Esophagus muscularis mucosa (tissue), 4 donors: Measurements from ENCODE around the gene SEC22A. TPM values are rescaled to one million over a fixed set of nuclear protein-coding genes. Genes with fewer than 3 reads are reported as not detected.

Experiments
- DNase-seq: peaks from one replicate; pipeline ENCODE4 v3.0.0-alpha.2; 2017; ENCODE audit errors: extremely low spot score
- H3K27ac ChIP-seq, 4 donors: fragments of 200-600 bp; sonication (generic); replicated peaks in 1 of 4; 1 replicate in 3 of 4; 2 replicates in 1 of 4; pipeline ENCODE4 v1.5.1; 2016 to 2019; ENCODE audit warnings: mild to moderate bottlenecking in 1 of 4
- H3K27me3 ChIP-seq, 4 donors: fragments of 200-600 bp; sonication (generic); one replicate each; pipeline versions ENCODE4 v1.5.1 to v1.6.0; 2016 to 2019
- H3K36me3 ChIP-seq, 4 donors: fragments of 200-600 bp; sonication (generic); one replicate each; pipeline ENCODE4 v1.5.1; 2016 to 2019
- H3K4me1 ChIP-seq, 4 donors: fragments of 200-600 bp; sonication (generic); one replicate each; pipeline ENCODE4 v1.5.1; 2016 to 2019
- H3K4me3 ChIP-seq, 4 donors: fragments of 200-600 bp; sonication (generic); 1 replicate in 2 of 4; 2 replicates in 2 of 4; pipeline ENCODE4 v1.5.1; 2016 to 2019; ENCODE audit warnings: mild to moderate bottlenecking in 4 of 4, moderate library complexity in 1 of 4
- H3K9me3 ChIP-seq, 4 donors: fragments of 200-600 bp; sonication (generic); 1 replicate in 3 of 4; 2 replicates in 1 of 4; pipeline ENCODE4 v1.5.1; 2016 to 2019
- EP300 ChIP-seq: sonication (generic); formaldehyde crosslinking; IDR thresholded peaks from one replicate; pipeline ENCODE4 v1.6.1; 2017; ENCODE audit warnings: antibody characterized with exemption
- POLR2A ChIP-seq: fragments of 450-650 bp; IDR thresholded peaks from one replicate; pipeline ENCODE4 v1.6.1; 2017; ENCODE audit warnings: antibody characterized with exemption, moderate library complexity, mild to moderate bottlenecking, low read depth
- POLR2AphosphoS5 ChIP-seq, 2 donors: sonication (generic); formaldehyde crosslinking; IDR thresholded peaks; one replicate each; pipeline ENCODE4 v1.6.1; 2017; ENCODE audit warnings: antibody characterized with exemption in 2 of 2
- WGBS: methylation state at CpG from one replicate; pipeline ENCODE4 v1.1.5; 2018; 5-methylcytosine and 5-hydroxymethylcytosine counted together
- intact Hi-C: fragments of 100-400 bp; cut with DNase I; formaldehyde crosslinking; loops from one replicate; pipeline ENCODE4 v1.15.1; 2023
- total RNA-seq, 4 donors: library from RNA; depleted of rRNA; stranded (reverse); fragments of >200 nt; gene quantifications; one replicate each; pipeline versions ENCODE4 v1.1.0 to v1.2.1, GENCODE V29; 2016
- TF ChIP-seq, protein P1 (sequence below), 3 experiments: fragments of 200-600 bp in 2 of 3; fragments of 450-650 bp in 1 of 3; sonication (generic) in 2 of 3; IDR thresholded peaks; one replicate each; pipeline ENCODE4 v1.5.1; 2017 to 2019; ENCODE audit warnings: antibody characterized with exemption in 3 of 3, mild to moderate bottlenecking in 2 of 3, moderate library complexity in 1 of 3

SEC22A gene
- total RNA-seq, 4 donors from 2014 or later, result 12.0 to 29.9 (median 20.0) TPM

DNA sequence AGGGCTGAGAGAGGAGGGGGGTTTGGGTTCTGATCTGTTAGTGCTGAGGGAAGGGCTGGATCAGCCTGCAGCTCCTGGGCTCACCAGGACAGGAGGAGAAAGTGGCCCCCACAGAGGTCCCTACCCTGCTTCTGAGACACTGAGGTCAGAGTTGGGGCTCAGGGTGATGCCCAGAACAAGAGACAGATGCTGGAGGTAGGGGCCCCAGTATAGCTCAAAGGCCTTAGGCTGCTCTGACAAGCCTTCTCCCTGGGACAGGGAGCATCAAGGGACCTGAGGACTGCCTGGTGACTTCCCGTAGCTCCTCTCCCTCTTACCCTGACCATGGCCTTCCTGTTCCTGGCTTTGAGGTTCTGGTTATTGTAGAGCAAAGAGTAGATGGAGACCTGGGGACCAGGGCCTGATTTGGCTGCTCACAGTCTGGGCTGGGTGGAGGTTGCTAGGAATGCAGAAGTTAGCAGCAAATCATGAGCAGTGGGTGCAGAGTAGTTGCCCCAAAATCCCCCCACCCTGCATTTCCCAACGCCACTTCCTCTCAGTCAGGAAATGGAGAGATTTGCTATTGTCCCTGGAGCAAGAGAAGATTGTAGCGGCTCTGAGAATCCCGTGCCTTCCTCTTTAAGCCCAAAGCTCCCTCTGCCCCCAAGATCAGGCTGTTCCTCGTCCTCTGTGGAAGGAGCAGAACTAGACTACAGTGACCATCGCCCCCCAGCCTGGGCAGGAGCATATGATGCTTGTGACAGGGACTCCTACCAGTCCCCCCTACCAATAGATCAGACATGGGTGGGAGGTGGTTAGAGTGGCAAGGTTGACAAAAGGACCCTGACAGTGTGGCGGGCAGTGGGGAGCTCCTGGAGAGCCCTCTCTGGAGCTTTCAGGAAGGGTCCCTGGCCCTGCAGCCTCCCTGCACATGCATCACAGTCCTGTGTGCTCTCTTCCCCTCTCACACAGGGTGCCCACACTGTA lies 47.4 kb upstream of the SEC22A start:
- H3K27me3 ChIP-seq, result no peaks in the 10 kb centered on the region
- no peak overlapping the region for H3K4me3 ChIP-seq
- no peaks in the 10 kb centered on the region for H3K9me3 ChIP-seq
- intact Hi-C loops, result no loop called here
- no peak overlapping the region for H3K27ac ChIP-seq
- TF ChIP-seq, protein P1, sequence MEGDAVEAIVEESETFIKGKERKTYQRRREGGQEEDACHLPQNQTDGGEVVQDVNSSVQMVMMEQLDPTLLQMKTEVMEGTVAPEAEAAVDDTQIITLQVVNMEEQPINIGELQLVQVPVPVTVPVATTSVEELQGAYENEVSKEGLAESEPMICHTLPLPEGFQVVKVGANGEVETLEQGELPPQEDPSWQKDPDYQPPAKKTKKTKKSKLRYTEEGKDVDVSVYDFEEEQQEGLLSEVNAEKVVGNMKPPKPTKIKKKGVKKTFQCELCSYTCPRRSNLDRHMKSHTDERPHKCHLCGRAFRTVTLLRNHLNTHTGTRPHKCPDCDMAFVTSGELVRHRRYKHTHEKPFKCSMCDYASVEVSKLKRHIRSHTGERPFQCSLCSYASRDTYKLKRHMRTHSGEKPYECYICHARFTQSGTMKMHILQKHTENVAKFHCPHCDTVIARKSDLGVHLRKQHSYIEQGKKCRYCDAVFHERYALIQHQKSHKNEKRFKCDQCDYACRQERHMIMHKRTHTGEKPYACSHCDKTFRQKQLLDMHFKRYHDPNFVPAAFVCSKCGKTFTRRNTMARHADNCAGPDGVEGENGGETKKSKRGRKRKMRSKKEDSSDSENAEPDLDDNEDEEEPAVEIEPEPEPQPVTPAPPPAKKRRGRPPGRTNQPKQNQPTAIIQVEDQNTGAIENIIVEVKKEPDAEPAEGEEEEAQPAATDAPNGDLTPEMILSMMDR (IDR thresholded peaks at IDR 0.05), result no peak
- TF ChIP-seq POLR2AphosphoS5 (IDR thresholded peaks at IDR 0.05) (no peak), EP300 (no peak), POLR2A (no peak)
- H3K4me1 ChIP-seq, result no peaks in the 10 kb centered on the region
- WGBS, result 84% methylated on average over 6 of the region's 7 CpGs
- DNase-seq, result peak; percentile 24
- H3K36me3 ChIP-seq, result peaks cover 16 to 92% (median 67%) of the 10 kb centered on the region in 4 donors

DNA sequence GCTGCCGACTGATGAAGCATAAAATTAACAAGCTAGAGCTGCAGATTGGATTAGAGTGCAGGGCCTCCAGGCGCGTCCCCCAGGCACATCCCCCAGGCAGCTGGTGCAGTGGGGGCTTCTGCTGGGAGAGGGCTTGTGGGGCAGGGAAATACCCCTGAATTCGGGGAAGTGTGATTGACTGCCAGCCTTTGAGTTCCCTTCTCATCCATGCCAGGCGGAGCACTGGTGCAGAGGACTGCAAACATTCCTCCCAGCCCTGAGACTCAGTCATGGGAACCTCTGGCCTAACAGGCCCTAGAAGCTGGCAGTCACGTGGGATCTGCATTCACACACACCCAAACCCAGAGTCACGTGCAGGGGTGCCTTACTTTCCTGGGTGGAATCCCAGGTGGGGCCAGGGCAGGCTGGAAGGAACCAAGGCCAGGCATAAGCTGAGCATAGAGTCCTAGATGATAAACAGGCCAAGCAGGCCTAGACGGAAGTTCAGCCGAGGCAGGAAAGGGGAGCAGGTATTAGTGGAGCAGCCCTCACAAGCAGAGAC lies 46.2 kb upstream of the SEC22A start:
- Histone ChIP-seq H3K27ac (no peak overlapping the region), H3K27me3 (no peaks in the 10 kb centered on the region), H3K9me3 (no peaks in the 10 kb centered on the region), H3K4me3 (no peak overlapping the region), H3K36me3 (peaks cover 16 to 86% (median 62%) of the 10 kb centered on the region in 4 donors), H3K4me1 (no peaks in the 10 kb centered on the region)
- TF ChIP-seq POLR2A, result no peak
- TF ChIP-seq POLR2AphosphoS5 (IDR thresholded peaks at IDR 0.05), result no peak
- TF ChIP-seq, protein P1 (IDR thresholded peaks at IDR 0.05), result no peak
- no peak for TF ChIP-seq EP300
- intact Hi-C loops, result no loop called here
- 88% methylated on average over 8 of the region's 9 CpGs for WGBS
- peak; percentile 83 for DNase-seq

DNA sequence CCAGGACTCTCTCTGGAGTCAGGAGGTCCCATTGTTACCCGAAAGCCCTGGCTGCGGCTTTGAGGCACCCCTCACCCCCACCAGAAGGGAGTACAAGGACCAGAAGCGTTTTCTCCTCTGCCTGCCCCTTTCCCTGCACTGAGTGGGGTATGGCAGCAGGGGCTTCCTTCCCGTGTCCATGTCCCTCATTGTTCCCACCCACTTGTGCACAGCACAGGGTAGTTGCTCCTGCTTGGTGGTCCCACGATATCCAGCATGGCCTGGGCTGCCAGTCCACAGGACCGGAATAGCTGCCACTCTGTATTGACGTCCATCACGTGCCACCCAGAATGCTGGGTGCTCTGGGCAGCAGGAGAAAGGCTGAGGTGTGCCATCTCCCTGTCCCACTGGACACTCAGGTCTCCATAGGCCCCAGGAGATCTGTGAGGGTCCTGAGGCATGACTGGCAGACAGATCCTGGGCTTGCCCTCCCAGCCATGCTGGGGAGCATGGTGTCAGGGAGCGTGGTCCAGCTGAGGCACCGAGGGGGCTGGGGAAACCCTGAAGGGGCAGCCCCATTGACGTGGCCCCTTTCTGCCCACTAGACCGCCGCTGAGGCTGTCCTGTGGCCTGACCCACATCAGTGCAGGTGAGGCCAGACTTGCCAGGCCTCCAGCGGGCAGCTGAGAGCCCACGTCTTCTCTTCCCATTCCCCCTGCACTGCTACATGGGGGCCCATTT lies 45.3 kb upstream of the SEC22A start:
- 92% methylated on average over 14 of the region's 15 CpGs for WGBS
- Histone ChIP-seq H3K27me3 (no peaks in the 10 kb centered on the region), H3K4me1 (no peaks in the 10 kb centered on the region), H3K9me3 (no peaks in the 10 kb centered on the region), H3K4me3 (no peak overlapping the region), H3K27ac (no peak overlapping the region), H3K36me3 (peaks cover 20 to 86% (median 60%) of the 10 kb centered on the region in 4 donors)
- DNase-seq, result peak; percentile 70
- intact Hi-C loops, result no loop called here
- TF ChIP-seq EP300 (no peak), POLR2AphosphoS5 (IDR thresholded peaks at IDR 0.05) (no peak), POLR2A (no peak)
- TF ChIP-seq, protein P1 (IDR thresholded peaks at IDR 0.05), result no peak

DNA sequence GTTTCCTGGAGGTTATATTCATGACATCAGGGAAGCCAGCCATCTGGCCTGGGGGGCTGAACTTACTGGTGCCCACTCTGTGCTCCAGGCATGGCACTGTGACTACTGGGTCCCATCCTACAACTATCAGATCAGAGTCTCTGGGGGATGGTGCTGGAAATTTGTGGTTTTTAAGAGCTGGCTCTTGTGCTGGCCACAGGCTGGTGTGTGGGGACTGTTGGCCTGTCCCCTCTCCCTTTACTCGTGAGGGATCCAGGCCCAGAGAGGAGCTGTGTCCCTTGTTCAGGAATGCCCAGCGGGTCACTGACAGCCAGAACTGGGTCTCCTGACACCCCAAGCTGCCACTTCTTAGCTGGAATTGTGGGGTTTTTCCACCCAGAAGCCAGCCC lies 44.5 kb upstream of the SEC22A start:
- Histone ChIP-seq H3K9me3 (no peaks in the 10 kb centered on the region), H3K4me1 (no peaks in the 10 kb centered on the region), H3K4me3 (no peak overlapping the region), H3K27me3 (no peaks in the 10 kb centered on the region), H3K27ac (no peak overlapping the region), H3K36me3 (peaks cover 23 to 88% (median 64%) of the 10 kb centered on the region in 4 donors)
- peak; percentile 45 for DNase-seq
- WGBS, result 100% methylated on average over 2 of the region's 2 CpGs
- intact Hi-C loops, result no loop called here
- TF ChIP-seq, protein P1 (IDR thresholded peaks at IDR 0.05), result no peak
- no peak for TF ChIP-seq POLR2AphosphoS5 (IDR thresholded peaks at IDR 0.05)
- no peak for TF ChIP-seq EP300
